SK-N-SH (cell line): ENCODE data around the gene NELFB. TPM values are rescaled to one million over a fixed set of nuclear protein-coding genes. Genes with fewer than 3 reads are reported as not detected.

Experiments
- CTCF ChIA-PET: fragments of 300-600, 350-600 bp; formaldehyde crosslinking; extraction: SDS; loops from one replicate; lab custom pipeline; 2021; lab: Yijun Ruan, JAX
- POLR2A ChIA-PET: fragments of 350-600 bp; sonication (Branson Sonifier 250); formaldehyde crosslinking; extraction: SDS; loops from one replicate; lab custom pipeline; 2020; ENCODE audit warnings: antibody characterized with exemption, inconsistent platforms; lab: Yijun Ruan, JAX
- DNase-seq: peaks from one replicate; pipeline ENCODE4 v3.0.0; 2012
- H2AFZ ChIP-seq: fragments of 200-600 bp; sonication (generic); 2 replicates; pipeline ENCODE4 v1.8.1; 2016; ENCODE audit warnings: antibody characterized with exemption, mild to moderate bottlenecking, low read depth
- H3F3A ChIP-seq: fragments of 200-600 bp; sonication (generic); replicated peaks from 2 replicates; pipeline ENCODE3; 2016; ENCODE audit warnings: antibody characterized with exemption, mild to moderate bottlenecking; ENCODE audit not compliant: insufficient read depth
- H3K27ac ChIP-seq, 2 experiments: fragments of 200-500 bp in 1 of 2; fragments of 200-600 bp in 1 of 2; sonication (Bioruptor generic) in 1 of 2; sonication (generic), shearing (Covaris generic) in 1 of 2; 2 replicates each; pipeline versions ENCODE4 v1.5.1 to v1.6.1; 2014 to 2016; ENCODE audit warnings: low read depth in 2 of 2, inconsistent platforms in 1 of 2, low read length in 1 of 2, mild to moderate bottlenecking in 1 of 2, mixed read lengths in 1 of 2
- H3K27me3 ChIP-seq: fragments of 200-600 bp; sonication (generic), shearing (Covaris generic); 2 replicates; pipeline ENCODE4 v1.6.1; 2016; ENCODE audit warnings: mixed run types; ENCODE audit not compliant: insufficient read depth
- H3K36me3 ChIP-seq, 2 experiments: fragments of 200-500 bp in 1 of 2; fragments of 200-600 bp in 1 of 2; sonication (Bioruptor generic) in 1 of 2; sonication (generic) in 1 of 2; replicated peaks in 1 of 2; 2 replicates each; pipeline versions ENCODE3 to v1.5.1; 2014 to 2016; ENCODE audit warnings: low read length in 1 of 2, mild to moderate bottlenecking in 1 of 2; ENCODE audit not compliant: insufficient read depth in 2 of 2, control insufficient read depth in 1 of 2
- H3K4me1 ChIP-seq, 2 experiments: fragments of 200-500 bp in 1 of 2; fragments of 200-600 bp in 1 of 2; sonication (Bioruptor generic) in 1 of 2; sonication (generic), shearing (Covaris generic) in 1 of 2; 2 replicates each; pipeline versions ENCODE4 v1.5.1 to v1.6.1; 2014 to 2016; ENCODE audit warnings: low read depth in 1 of 2, low read length in 1 of 2, mixed run types in 1 of 2; ENCODE audit not compliant: insufficient read depth in 2 of 2, control insufficient read depth in 1 of 2
- H3K4me2 ChIP-seq: fragments of 200-600 bp; sonication (generic), shearing (Covaris generic); 2 replicates; pipeline ENCODE4 v1.6.1; 2017; ENCODE audit warnings: mixed run types
- H3K4me3 ChIP-seq, 2 experiments: fragments of 200-500 bp in 1 of 2; fragments of 200-600 bp in 1 of 2; sonication (Bioruptor generic) in 1 of 2; sonication (generic), shearing (Covaris generic) in 1 of 2; 2 replicates each; pipeline versions ENCODE4 v1.5.1 to v1.8.1; 2014 to 2016; ENCODE audit warnings: low read depth in 2 of 2, inconsistent platforms in 1 of 2, low read length in 1 of 2, mild to moderate bottlenecking in 1 of 2, mixed read lengths in 1 of 2, moderate library complexity in 1 of 2
- H3K79me2 ChIP-seq: fragments of 200-600 bp; sonication (generic); 2 replicates; pipeline ENCODE4 v1.8.1; 2017; ENCODE audit warnings: mild to moderate bottlenecking; ENCODE audit not compliant: insufficient read depth
- H3K9ac ChIP-seq: fragments of 200-600 bp; sonication (generic); 2 replicates; pipeline ENCODE4 v1.6.1; 2017; ENCODE audit warnings: mixed run types
- H3K9me2 ChIP-seq: fragments of 200-600 bp; sonication (generic); 2 replicates; pipeline ENCODE4 v1.6.1; 2017; ENCODE audit warnings: mixed run types
- H3K9me3 ChIP-seq: fragments of 200-600 bp; sonication (generic); 2 replicates; pipeline ENCODE4 v1.6.1; 2017; ENCODE audit warnings: mixed run types, mild to moderate bottlenecking, moderate library complexity
- H4K20me1 ChIP-seq: fragments of 200-600 bp; sonication (generic); 2 replicates; pipeline ENCODE4 v1.6.1; 2017; ENCODE audit warnings: mild to moderate bottlenecking, mixed run types; ENCODE audit not compliant: insufficient read depth
- CHD2 ChIP-seq: fragments of 150-350 bp; IDR thresholded peaks from 2 replicates; pipeline ENCODE4 v1.6.1; 2018; ENCODE audit warnings: low read length; ENCODE audit not compliant: partially characterized antibody
- CTCF ChIP-seq: fragments of 200-600 bp; sonication (generic); IDR thresholded peaks from 2 replicates; pipeline ENCODE4 v1.6.1; 2017; ENCODE audit warnings: antibody characterized with exemption, mild to moderate bottlenecking, moderate library complexity
- GATA2 ChIP-seq: sonication (generic); formaldehyde crosslinking; IDR thresholded peaks from 2 replicates; pipeline ENCODE4 v1.5.0; 2020; ENCODE audit warnings: mild to moderate bottlenecking, missing genetic modification reagents
- NRF1 ChIP-seq: IDR thresholded peaks from 2 replicates; pipeline ENCODE4 v1.6.1; 2012; ENCODE audit warnings: low read depth, mild to moderate bottlenecking, low read length
- POLR2AphosphoS5 ChIP-seq: IDR thresholded peaks from 2 replicates; pipeline ENCODE4 v1.6.1; 2012; ENCODE audit warnings: low read depth, low read length
- RFX5 ChIP-seq: IDR thresholded peaks from 2 replicates; pipeline ENCODE4 v1.6.1; 2012; ENCODE audit warnings: mild to moderate bottlenecking, improper control_type of control experiment, low read length
- USF2 ChIP-seq: fragments of 150-350 bp; IDR thresholded peaks from 2 replicates; pipeline ENCODE4 v1.6.1; 2017; ENCODE audit warnings: antibody characterized with exemption, low read length, low read depth, borderline replicate concordance
- WGBS: methylation state at CpG from one replicate; pipeline ENCODE4 v1.1.6; 2017; ENCODE audit warnings: low lambda C conversion rate; 5-methylcytosine and 5-hydroxymethylcytosine counted together
- polyA plus RNA-seq, 3 experiments: library from polyadenylated mRNA; depleted of rRNA; stranded (reverse); fragments of >200 nt; gene quantifications; 2 replicates each; pipeline ENCODE4 v1.2.3, GENCODE V29; 2012

The NELFB gene
- polyA plus RNA-seq, 1 of the 3 experiments (the other 2 are of a cell fraction), result 62.7 TPM

- H3K4me1 ChIP-seq, result peaks cover 5 to 6% of the 10 kb centered on the region in 2 experiments; a peak in 1 of 4 replicates
- no peaks in the 10 kb centered on the region for H4K20me1 ChIP-seq
- H3F3A ChIP-seq, result no peaks in the 10 kb centered on the region
- CTCF ChIA-PET, result interaction anchor here (0.9 to 1.1 kb wide), 4 partner anchors 9 to 491 kb away, joined by 3 to 6 read pairs (median 4); partner anchors contain the start of gene RNF224
- no peak overlapping the region for H3K9ac ChIP-seq
- no peaks in the 10 kb centered on the region for H3K9me3 ChIP-seq
- 0 out of 2 replicates have a peak overlapping the region, but pooled peaks have one; percentile 24 for H3K4me2 ChIP-seq
- no peak overlapping the region for H3K4me3 ChIP-seq
- no peak overlapping the region; a peak in 1 of 4 replicates for H3K27ac ChIP-seq
- H2AFZ ChIP-seq, result no peak overlapping the region
- peaks cover 0 to 11% of the 10 kb centered on the region in 2 experiments for H3K36me3 ChIP-seq
- no peaks in the 10 kb centered on the region for H3K27me3 ChIP-seq
- H3K9me2 ChIP-seq, result no peaks in the 10 kb centered on the region
- POLR2A ChIA-PET, result interaction anchor here (0.8 to 1.9 kb wide), 2 partner anchors 9 to 11 kb away, joined by 3 to 4 read pairs; no protein-coding TSS in a partner anchor
- no peak for DNase-seq
- H3K79me2 ChIP-seq, result no peaks in the 10 kb centered on the region
- TF ChIP-seq RFX5 (no peak), USF2 (no peak), CTCF (no peak), POLR2AphosphoS5 (peak; percentile 32; the same call in 1 of the 2 replicates)
- 60% methylated on average over 3 of the region's 12 CpGs for WGBS
Measured at GRCh38 chr9:137218754-137219271, 36.3 kb upstream of the NELFB start.

- Histone ChIP-seq H3F3A (no peaks in the 10 kb centered on the region), H3K27ac (no peak overlapping the region), H4K20me1 (no peaks in the 10 kb centered on the region), H2AFZ (no peak overlapping the region), H3K4me3 (no peak overlapping the region), H3K9me2 (no peaks in the 10 kb centered on the region), H3K79me2 (no peaks in the 10 kb centered on the region), H3K4me1 (peaks cover 5 to 12% of the 10 kb centered on the region in 2 experiments; a peak in 1 of 4 replicates), H3K27me3 (no peaks in the 10 kb centered on the region), H3K9ac (no peak overlapping the region), H3K4me2 (no peak overlapping the region), H3K36me3 (peaks cover 0 to 6% of the 10 kb centered on the region in 2 experiments), H3K9me3 (no peaks in the 10 kb centered on the region)
- CTCF ChIA-PET, result interaction anchor here (0.9 to 1.1 kb wide), 2 partner anchors 17 kb away, joined by 3 to 6 read pairs; no protein-coding TSS in a partner anchor
- WGBS, result 96% methylated on average over 9 of the region's 10 CpGs
- no peak for TF ChIP-seq CHD2
- no peak for TF ChIP-seq GATA2 (CRISPR knock-in tag)
- TF ChIP-seq NRF1, result no peak
- no peak for TF ChIP-seq POLR2AphosphoS5
- DNase-seq, result no peak
- POLR2A ChIA-PET, result interaction anchor here (1.1 to 1.9 kb wide), 2 partner anchors 12 to 19 kb away, joined by 3 to 4 read pairs; no protein-coding TSS in a partner anchor
Measured at GRCh38 chr9:137219757-137220316, 35.3 kb upstream of the NELFB start.
